ENCODE results near the gene CARD6.
A peak's percentile ranks its signal among the peaks of the same experiment; 100 is the strongest.

Gene CARD6

DNA sequence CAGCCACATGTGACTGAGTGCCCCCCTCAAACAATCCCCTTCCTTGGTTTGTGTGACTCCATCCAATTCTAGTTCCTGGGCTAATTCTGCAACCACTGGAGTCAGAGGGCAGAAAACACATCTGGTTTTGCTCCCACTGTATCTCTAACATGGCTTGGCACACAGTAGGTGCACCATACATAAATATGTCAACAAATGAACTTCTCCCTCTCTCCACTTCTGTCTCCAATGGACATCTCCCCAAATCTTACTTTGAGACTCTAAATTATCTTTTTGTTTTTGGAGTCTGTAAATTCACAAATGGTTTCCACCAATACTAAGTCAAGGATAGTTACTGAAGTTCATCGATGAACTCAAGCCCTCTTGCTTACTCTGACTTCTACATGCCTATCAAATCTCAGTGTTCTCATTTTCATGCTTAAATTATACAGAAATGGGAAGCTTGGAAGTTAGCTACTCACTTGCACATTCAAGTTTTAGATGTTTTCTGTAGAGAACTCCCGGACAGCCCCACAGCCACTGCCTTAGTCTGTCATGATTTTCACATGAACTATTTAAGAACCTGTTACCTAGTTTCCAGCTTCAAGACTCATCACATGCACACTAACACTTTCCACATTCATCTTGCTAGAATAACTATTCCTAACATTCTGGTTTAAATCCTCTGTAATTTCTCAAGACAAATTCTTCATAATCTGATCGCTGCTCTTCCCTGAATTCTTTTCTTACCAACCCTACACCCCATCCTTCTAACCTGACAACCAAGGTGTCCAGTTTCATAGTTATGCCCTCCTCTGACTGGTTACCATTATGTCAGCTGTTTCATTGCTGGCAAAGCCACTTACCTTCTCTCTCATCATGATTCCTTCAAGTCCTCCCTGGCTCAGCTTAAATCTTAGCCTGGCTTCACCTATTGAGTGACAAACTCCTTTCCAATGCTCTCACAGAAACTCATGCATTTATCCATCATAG, 12.2 kb upstream of the CARD6 start:
- no peak overlapping the region for H3K27ac ChIP-seq (ENCODE audit: low read length)
- 100% methylated on average over 1 of the region's 3 CpGs for WGBS (ENCODE audit: insufficient coverage, insufficient read length)
- no peak overlapping the region for H3K4me3 ChIP-seq (ENCODE audit: low read length)
- peaks cover 60% of the 10 kb centered on the region; the same call in 1 of the 2 replicates for H3K36me3 ChIP-seq (ENCODE audit: control insufficient read depth, insufficient read depth, low read length)
- DNase-seq (ENCODE audit: low read depth, low spot score), result no peak
- H3K4me1 ChIP-seq (ENCODE audit: control insufficient read depth, insufficient read depth, low read length), result 0 out of 2 replicates have a peak, but pooled peaks cover 1% of the 10 kb centered on the region
- H3K27me3 ChIP-seq (ENCODE audit: control insufficient read depth, insufficient read depth, low read length), result no peaks in the 10 kb centered on the region
- no peaks in the 10 kb centered on the region for H3K9me3 ChIP-seq (ENCODE audit: control insufficient read depth, insufficient read depth, low read length)

DNA sequence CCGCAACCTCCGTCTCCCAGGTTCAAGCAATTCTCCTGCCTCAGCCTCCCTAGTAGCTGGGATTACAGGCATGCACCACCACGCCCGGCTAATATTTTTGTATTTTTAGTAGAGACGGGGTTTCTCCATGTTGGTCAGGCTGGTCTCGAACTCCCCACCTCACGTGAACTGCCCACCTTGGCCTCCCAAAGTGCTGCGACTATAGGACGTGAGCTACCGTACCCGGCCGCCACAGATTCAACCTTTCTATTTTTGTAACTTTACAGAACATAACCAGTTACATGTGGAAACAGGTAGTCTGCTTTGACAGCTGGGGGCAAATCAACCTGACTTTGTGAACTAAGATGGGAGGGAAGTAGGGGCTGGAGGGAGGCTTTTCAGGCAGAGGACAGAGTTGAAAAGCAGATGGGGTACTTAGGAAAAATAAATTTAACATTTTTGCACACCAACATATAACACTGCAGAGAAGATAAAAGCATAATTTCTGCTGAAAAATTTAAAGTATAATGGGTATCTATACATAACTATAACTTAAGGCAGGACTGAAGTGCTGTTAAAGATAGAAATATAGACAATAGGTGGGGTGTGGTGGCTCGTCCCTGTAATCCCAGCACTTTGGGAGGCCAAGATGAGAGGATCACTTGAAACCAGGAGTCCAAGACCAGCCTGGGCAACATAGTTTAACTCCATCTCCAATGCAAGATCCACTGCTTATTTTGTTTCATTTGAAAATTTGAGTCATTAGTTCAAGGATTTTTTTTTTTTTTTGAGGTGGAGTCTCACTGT, 11.2 kb upstream of the CARD6 start:
- peaks cover 64% of the 10 kb centered on the region; the same call in 1 of the 2 replicates for H3K36me3 ChIP-seq (ENCODE audit: control insufficient read depth, insufficient read depth, low read length)
- no peaks in the 10 kb centered on the region for H3K27me3 ChIP-seq (ENCODE audit: control insufficient read depth, insufficient read depth, low read length)
- H3K27ac ChIP-seq (ENCODE audit: low read length), result no peak overlapping the region
- no peaks in the 10 kb centered on the region for H3K9me3 ChIP-seq (ENCODE audit: control insufficient read depth, insufficient read depth, low read length)
- no peak overlapping the region for H3K4me3 ChIP-seq (ENCODE audit: low read length)
- 0 out of 2 replicates have a peak, but pooled peaks cover 1% of the 10 kb centered on the region for H3K4me1 ChIP-seq (ENCODE audit: control insufficient read depth, insufficient read depth, low read length)
- WGBS (ENCODE audit: insufficient coverage, insufficient read length), result no CpG with 5 or more reads among the region's 13 CpGs
- DNase-seq (ENCODE audit: low read depth, low spot score), result no peak

DNA sequence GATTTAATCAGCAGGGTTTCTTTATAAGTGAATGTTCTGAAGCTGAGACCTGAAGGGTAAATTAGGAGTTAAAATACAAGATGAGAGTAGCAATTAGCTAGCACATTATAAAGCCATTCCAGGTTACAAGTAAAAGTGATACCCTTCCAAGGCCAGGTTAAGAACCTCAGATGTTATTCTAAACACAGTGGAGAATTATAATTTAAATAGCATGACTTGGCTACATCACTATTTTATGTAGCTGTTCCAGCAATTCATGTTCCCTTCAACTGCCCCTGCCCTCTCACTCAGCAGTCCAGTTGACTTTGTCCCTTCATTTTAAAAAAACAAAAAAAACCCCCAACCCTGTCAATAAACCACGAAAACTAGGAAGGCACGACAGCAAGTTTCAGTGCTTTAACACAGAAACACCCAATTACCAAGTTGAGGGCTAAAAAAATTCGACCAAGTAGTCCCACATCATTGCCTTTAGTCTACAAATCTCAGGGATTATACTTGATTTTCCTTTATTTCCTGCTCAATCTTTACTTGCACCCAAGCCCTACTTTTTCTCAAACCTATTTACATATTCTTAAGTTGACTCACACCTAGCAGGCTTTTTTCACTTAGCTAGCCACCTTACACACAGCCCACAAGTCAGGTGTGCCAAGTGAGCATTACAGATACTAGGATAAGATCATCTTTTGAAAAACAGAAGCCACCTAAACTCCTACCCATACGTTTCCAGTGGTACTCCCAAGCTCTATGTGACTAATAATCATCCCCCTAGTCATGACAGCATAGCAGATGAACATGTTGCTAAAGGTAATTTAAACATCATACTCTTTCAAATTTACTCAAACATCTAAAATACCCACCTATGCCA, 9.6 kb upstream of the CARD6 start:
- Histone ChIP-seq H3K9me3 (ENCODE audit: control insufficient read depth, insufficient read depth, low read length) (no peaks in the 10 kb centered on the region), H3K27me3 (ENCODE audit: control insufficient read depth, insufficient read depth, low read length) (no peaks in the 10 kb centered on the region), H3K36me3 (ENCODE audit: control insufficient read depth, insufficient read depth, low read length) (peaks cover 64% of the 10 kb centered on the region; the same call in 1 of the 2 replicates), H3K4me1 (ENCODE audit: control insufficient read depth, insufficient read depth, low read length) (0 out of 2 replicates have a peak, but pooled peaks cover 1% of the 10 kb centered on the region), H3K4me3 (ENCODE audit: low read length) (no peak overlapping the region), H3K27ac (ENCODE audit: low read length) (no peak overlapping the region)
- no CpG with 5 or more reads among the region's 4 CpGs for WGBS (ENCODE audit: insufficient coverage, insufficient read length)
- DNase-seq (ENCODE audit: low read depth, low spot score), result no peak

DNA sequence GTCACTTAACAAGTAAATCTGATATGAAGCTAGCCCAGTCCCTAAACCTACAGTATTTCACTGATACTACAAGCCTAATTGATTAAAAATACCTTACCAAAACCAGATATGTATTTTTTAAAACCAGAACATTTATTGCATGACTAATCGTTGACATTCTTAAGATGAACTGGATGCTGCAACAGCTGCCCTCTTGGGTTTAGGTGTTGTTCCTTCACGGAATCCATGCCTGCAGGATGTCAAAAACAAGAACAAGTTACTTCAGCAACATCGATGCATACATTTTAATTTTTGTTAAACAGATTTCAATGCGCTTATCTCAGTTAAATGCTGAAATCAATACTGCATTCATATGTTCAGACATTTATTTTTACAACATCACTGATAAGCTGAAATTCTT, 8.8 kb upstream of the CARD6 start:
- DNase-seq (ENCODE audit: low read depth, low spot score), result no peak
- no CpG with 5 or more reads among the region's 4 CpGs for WGBS (ENCODE audit: insufficient coverage, insufficient read length)
- no peaks in the 10 kb centered on the region for H3K27me3 ChIP-seq (ENCODE audit: control insufficient read depth, insufficient read depth, low read length)
- H3K27ac ChIP-seq (ENCODE audit: low read length), result no peak overlapping the region
- peaks cover 57% of the 10 kb centered on the region; the same call in 1 of the 2 replicates for H3K36me3 ChIP-seq (ENCODE audit: control insufficient read depth, insufficient read depth, low read length)
- no peak overlapping the region for H3K4me3 ChIP-seq (ENCODE audit: low read length)
- H3K9me3 ChIP-seq (ENCODE audit: control insufficient read depth, insufficient read depth, low read length), result no peaks in the 10 kb centered on the region
- 0 out of 2 replicates have a peak, but pooled peaks cover 1% of the 10 kb centered on the region for H3K4me1 ChIP-seq (ENCODE audit: control insufficient read depth, insufficient read depth, low read length)

DNA sequence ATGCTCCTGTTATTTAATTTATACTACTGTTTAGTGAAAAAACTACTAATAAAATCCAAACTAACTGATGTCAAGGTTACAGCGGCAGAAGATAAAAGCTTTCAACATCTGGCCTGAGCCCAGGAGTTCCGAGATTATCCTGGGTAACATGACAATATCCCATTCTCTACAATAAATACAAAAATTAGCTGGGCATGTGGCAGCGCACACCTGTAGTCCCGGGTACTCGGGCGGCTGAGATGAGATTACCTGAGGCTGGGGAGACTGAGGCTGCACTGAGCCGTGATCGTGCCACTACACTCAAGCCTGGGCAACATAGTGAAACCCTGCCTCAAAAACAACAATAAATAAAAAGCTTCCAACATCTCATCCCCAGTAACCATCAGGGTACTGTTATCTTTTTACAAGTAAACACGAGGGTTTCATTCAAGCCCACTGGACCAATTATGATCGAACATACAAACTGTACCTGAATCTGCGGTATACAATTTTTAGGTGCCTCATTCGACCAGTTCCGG, 7.4 kb upstream of the CARD6 start:
- Histone ChIP-seq H3K36me3 (ENCODE audit: control insufficient read depth, insufficient read depth, low read length) (peaks cover 44% of the 10 kb centered on the region; the same call in 1 of the 2 replicates), H3K4me1 (ENCODE audit: control insufficient read depth, insufficient read depth, low read length) (no peaks in the 10 kb centered on the region), H3K9me3 (ENCODE audit: control insufficient read depth, insufficient read depth, low read length) (no peaks in the 10 kb centered on the region), H3K4me3 (ENCODE audit: low read length) (peak overlapping the region; percentile 93; the same call in 1 of the 2 replicates), H3K27me3 (ENCODE audit: control insufficient read depth, insufficient read depth, low read length) (no peaks in the 10 kb centered on the region), H3K27ac (ENCODE audit: low read length) (no peak overlapping the region)
- DNase-seq (ENCODE audit: low read depth, low spot score), result no peak
- no CpG with 5 or more reads among the region's 13 CpGs for WGBS (ENCODE audit: insufficient coverage, insufficient read length)

DNA sequence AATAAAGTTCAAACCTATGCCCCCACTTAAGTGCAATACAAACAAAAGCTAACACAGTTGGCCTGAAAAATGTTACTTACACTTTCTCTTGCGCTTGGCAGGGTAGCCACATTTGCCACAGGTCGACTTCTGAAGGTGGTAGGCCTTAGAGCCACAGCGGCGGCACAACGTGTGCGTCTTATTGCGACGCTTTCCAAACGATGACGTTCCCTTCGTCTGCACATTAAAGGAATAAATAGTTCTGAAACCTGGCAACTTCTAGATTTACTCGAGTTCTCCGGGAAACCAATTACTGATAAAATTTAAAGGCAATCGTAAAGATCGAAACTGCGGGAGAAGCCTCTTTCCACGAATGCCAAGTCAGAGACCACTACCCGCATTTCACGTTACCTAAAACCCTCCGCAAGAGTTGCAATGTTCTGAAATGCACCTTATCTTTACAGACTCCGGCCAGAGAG, 6.7 kb upstream of the CARD6 start:
- Histone ChIP-seq H3K27ac (ENCODE audit: low read length) (no peak overlapping the region), H3K36me3 (ENCODE audit: control insufficient read depth, insufficient read depth, low read length) (peaks cover 38% of the 10 kb centered on the region; the same call in 1 of the 2 replicates), H3K27me3 (ENCODE audit: control insufficient read depth, insufficient read depth, low read length) (no peaks in the 10 kb centered on the region), H3K4me1 (ENCODE audit: control insufficient read depth, insufficient read depth, low read length) (no peaks in the 10 kb centered on the region), H3K4me3 (ENCODE audit: low read length) (peak overlapping the region; percentile 93), H3K9me3 (ENCODE audit: control insufficient read depth, insufficient read depth, low read length) (no peaks in the 10 kb centered on the region)
- no peak for DNase-seq (ENCODE audit: low read depth, low spot score)
- WGBS (ENCODE audit: insufficient coverage, insufficient read length), result no CpG with 5 or more reads among the region's 21 CpGs

DNA sequence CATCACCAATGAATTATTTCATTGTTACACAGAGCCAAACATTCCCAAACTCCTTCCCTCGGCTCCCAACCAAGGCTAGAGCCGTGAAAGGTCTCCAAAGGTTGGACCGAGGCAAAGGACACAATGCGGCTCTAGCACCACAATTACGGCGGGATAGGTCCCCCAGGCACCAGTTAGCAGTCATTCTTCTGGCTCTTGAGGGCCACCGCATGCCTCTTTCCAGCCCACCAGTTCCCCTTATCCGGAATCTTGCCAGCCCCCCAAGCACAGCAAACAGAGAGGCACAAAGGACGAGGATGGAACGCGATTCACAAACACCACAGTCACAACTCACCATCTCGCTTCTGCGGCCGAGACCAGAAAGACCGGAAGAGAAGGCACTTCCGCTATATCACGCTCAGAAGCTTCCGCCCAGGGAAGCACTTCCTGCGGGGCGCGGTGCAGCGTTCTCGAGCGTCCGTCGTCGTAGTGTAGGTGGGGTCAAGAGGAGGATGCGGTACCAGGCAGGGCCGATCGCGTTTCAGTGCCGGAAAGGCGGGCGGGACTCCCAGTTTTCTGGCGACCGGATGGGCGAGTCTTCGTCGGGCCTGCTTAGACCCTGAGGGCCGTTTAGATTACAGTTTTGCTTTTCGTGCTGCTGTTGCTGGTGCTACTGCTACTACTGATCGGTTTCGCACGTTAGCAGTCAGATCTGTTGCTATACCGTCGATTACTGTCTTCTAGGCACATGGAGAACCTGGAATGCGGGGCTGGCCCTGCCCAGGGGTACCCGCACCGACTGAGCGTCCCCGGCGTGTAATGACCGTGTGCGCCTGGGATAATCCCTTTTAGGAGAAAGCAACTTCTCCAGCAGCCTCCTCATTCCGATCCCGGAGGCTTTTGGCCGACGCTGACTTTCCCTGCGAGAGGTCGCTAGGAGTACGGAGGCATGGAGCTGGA, 6.0 kb upstream of the CARD6 start, which contains the start of gene RPL37:
RPL37 (minus strand) TSS at position 374 of the 939 bp plus-strand sequence; CDS start at position 337, 37 bp downstream.
- H3K9me3 ChIP-seq (ENCODE audit: control insufficient read depth, insufficient read depth, low read length), result no peaks in the 10 kb centered on the region
- H3K27me3 ChIP-seq (ENCODE audit: control insufficient read depth, insufficient read depth, low read length), result no peaks in the 10 kb centered on the region
- DNase-seq (ENCODE audit: low read depth, low spot score), result peak; percentile 91
- no peak within 1 kb of the TSS for H3K27ac ChIP-seq (ENCODE audit: low read length)
- peaks cover 34% of the 10 kb centered on the region; the same call in 1 of the 2 replicates for H3K36me3 ChIP-seq (ENCODE audit: control insufficient read depth, insufficient read depth, low read length)
- no peaks in the 10 kb centered on the region for H3K4me1 ChIP-seq (ENCODE audit: control insufficient read depth, insufficient read depth, low read length)
- peak within 1 kb of the TSS; percentile 93 for H3K4me3 ChIP-seq (ENCODE audit: low read length)
- no CpG with 5 or more reads among the region's 61 CpGs for WGBS (ENCODE audit: insufficient coverage, insufficient read length)

DNA sequence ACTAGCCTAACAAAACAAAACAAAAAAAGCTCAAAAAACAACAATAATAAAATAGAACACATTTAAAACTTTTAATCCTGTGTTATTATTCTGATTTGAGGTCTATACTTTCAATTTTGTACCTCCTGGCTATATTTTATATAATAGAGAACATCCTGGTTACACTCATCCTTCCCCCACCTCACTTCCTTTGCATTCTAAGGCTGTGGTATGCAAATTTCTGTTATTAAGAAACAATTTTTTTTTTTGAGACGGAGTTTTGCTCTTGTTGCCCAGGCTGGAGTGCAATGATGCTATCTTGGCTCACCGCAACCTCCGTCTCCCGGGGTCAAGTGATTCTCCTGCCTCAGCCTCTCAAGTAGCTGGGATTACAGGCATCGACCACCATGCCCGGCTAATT, 3.1 kb upstream of the CARD6 start:
- no peak for DNase-seq (ENCODE audit: low read depth, low spot score)
- WGBS (ENCODE audit: insufficient coverage, insufficient read length), result no CpG with 5 or more reads among the region's 6 CpGs

DNA sequence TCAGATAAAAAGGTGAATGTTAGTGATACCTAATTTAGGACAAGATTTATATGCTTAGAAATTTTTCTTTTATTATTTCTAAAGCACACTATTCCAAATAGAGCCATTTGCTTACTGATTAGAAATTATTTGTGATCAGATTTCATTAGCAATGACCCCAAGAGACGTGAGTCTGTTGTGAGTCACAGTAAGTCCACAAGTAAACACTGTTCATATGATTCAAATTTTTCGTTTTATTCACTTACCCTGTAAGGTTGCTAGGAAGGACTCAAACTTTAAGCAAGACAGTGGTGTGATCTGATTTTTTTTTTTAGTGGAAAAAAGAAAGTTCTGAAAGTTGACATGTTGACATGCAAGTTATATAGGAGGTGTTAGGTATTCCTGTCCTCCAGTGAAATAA, 1.2 kb downstream of the CARD6 start:
- WGBS (ENCODE audit: insufficient coverage, insufficient read length), result no CpG with 5 or more reads among the region's 2 CpGs
- no peak overlapping the region for H3K27ac ChIP-seq (ENCODE audit: low read length)
- DNase-seq (ENCODE audit: low read depth, low spot score), result no peak
- no peaks in the 10 kb centered on the region for H3K36me3 ChIP-seq (ENCODE audit: control insufficient read depth, insufficient read depth, low read length)
- H3K27me3 ChIP-seq (ENCODE audit: control insufficient read depth, insufficient read depth, low read length), result no peaks in the 10 kb centered on the region
- no peak overlapping the region for H3K4me3 ChIP-seq (ENCODE audit: low read length)
- no peaks in the 10 kb centered on the region for H3K4me1 ChIP-seq (ENCODE audit: control insufficient read depth, insufficient read depth, low read length)
- H3K9me3 ChIP-seq (ENCODE audit: control insufficient read depth, insufficient read depth, low read length), result no peaks in the 10 kb centered on the region

More for the DNA sequence above, 3.1 kb upstream of the CARD6 start:
- H3K4me3 ChIP-seq (ENCODE audit: low read length), result no peak overlapping the region
- no peak overlapping the region for H3K27ac ChIP-seq (ENCODE audit: low read length)
- H3K27me3 ChIP-seq (ENCODE audit: control insufficient read depth, insufficient read depth, low read length), result no peaks in the 10 kb centered on the region
- H3K9me3 ChIP-seq (ENCODE audit: control insufficient read depth, insufficient read depth, low read length), result no peaks in the 10 kb centered on the region
- H3K4me1 ChIP-seq (ENCODE audit: control insufficient read depth, insufficient read depth, low read length), result no peaks in the 10 kb centered on the region
- H3K36me3 ChIP-seq (ENCODE audit: control insufficient read depth, insufficient read depth, low read length), result peaks cover 10% of the 10 kb centered on the region; the same call in 1 of the 2 replicates
